PC-3 (cell line): ENCODE results near the gene FCSK. TPM values are rescaled to one million over a fixed set of nuclear protein-coding genes. Genes with fewer than 3 reads are reported as not detected.

Source experiments
- ATAC-seq: fragments of 200-7000 bp; cut with Tn5 transposase; 2 replicates; pipeline ENCODE4 v1.9.1; 2020; ENCODE audit warnings: mild to moderate bottlenecking, moderate library complexity
- BruUV-seq: library from RNA; stranded (reverse); fragments of 400-500 nt; replicated peaks from 2 replicates; lab custom pipeline; 2021; lab: Mats Ljungman, UMichigan
- CTCF ChIA-PET: fragments of 300-600 bp; sonication (Branson Sonifier 250); formaldehyde crosslinking; loops from one replicate; lab custom pipeline; 2022; ENCODE audit warnings: antibody characterized with exemption; lab: Charles Lee
- POLR2A ChIA-PET: fragments of 300-600 bp; sonication (Branson Sonifier 250); formaldehyde crosslinking; loops from one replicate; lab custom pipeline; 2022; ENCODE audit warnings: antibody characterized with exemption; ENCODE audit not compliant: unreplicated experiment; lab: Charles Lee
- DNase-seq: peaks from one replicate; pipeline ENCODE4 v3.0.0-alpha.2; 2015
- H2AFZ ChIP-seq: fragments of 300-600 bp; sonication (generic); 2 replicates; pipeline ENCODE4 v1.6.0; 2016; ENCODE audit warnings: antibody characterized with exemption, low read length
- H3F3A ChIP-seq: fragments of 300-600 bp; sonication (generic); one replicate; pipeline ENCODE4 v1.6.0; 2017; ENCODE audit warnings: antibody characterized with exemption, low read length, control low read depth, mild to moderate bottlenecking; ENCODE audit not compliant: unreplicated experiment
- H3K27ac ChIP-seq: fragments of 300-600 bp; sonication (generic); 2 replicates; pipeline ENCODE4 v1.5.1; 2016; ENCODE audit warnings: mild to moderate bottlenecking, low read length
- H3K27me3 ChIP-seq: fragments of 300-600 bp; sonication (generic); 2 replicates; pipeline ENCODE4 v1.6.1; 2016; ENCODE audit warnings: low read length, mixed read lengths
- H3K36me3 ChIP-seq: fragments of 300-600 bp; sonication (generic); 2 replicates; pipeline ENCODE4 v1.6.1; 2016; ENCODE audit warnings: low read depth, mixed run types, low read length, mixed read lengths
- H3K4me1 ChIP-seq: fragments of 300-600 bp; sonication (generic); 2 replicates; pipeline ENCODE4 v1.5.1; 2016; ENCODE audit warnings: low read length; ENCODE audit not compliant: insufficient read depth
- H3K4me2 ChIP-seq: fragments of 300-600 bp; sonication (generic); 2 replicates; pipeline ENCODE4 v1.6.0; 2016; ENCODE audit warnings: low read length
- H3K4me3 ChIP-seq: fragments of 300-600 bp; sonication (generic); 2 replicates; pipeline ENCODE4 v1.5.1; 2016; ENCODE audit warnings: mild to moderate bottlenecking, low read length, mixed read lengths
- H3K79me2 ChIP-seq: fragments of 300-600 bp; sonication (generic); 2 replicates; pipeline ENCODE4 v1.6.1; 2017; ENCODE audit warnings: low read length, mixed read lengths
- H3K9ac ChIP-seq: fragments of 300-600 bp; sonication (generic); 2 replicates; pipeline ENCODE4 v1.6.0; 2016; ENCODE audit warnings: mild to moderate bottlenecking, low read length
- H3K9me2 ChIP-seq: fragments of 300-600 bp; sonication (generic); replicated peaks from 2 replicates; pipeline ENCODE4 v1.6.1; 2016; ENCODE audit warnings: mixed run types, low read length, mixed read lengths
- H3K9me3 ChIP-seq: fragments of 300-600 bp; sonication (generic); 2 replicates; pipeline ENCODE4 v1.6.1; 2016; ENCODE audit warnings: low read length, mixed read lengths
- H4K20me1 ChIP-seq: fragments of 300-600 bp; sonication (generic); 2 replicates; pipeline ENCODE4 v1.6.1; 2016; ENCODE audit warnings: low read length, mixed read lengths
- CTCF ChIP-seq: fragments of 300-600 bp; sonication (generic); conservative IDR thresholded peaks from 2 replicates; pipeline ENCODE4 v1.5.1; 2017; ENCODE audit warnings: antibody characterized with exemption, low read depth, mild to moderate bottlenecking, low read length
- EZH2 ChIP-seq: fragments of 300-600 bp; sonication (generic); IDR thresholded peaks from one replicate; pipeline ENCODE4 v1.6.1; 2017; ENCODE audit warnings: antibody characterized with exemption, mild to moderate bottlenecking, low read length; ENCODE audit not compliant: unreplicated experiment
- EZH2phosphoT487 ChIP-seq: fragments of 300-600 bp; sonication (generic); IDR thresholded peaks from 2 replicates; pipeline ENCODE4 v1.6.1; 2018; ENCODE audit warnings: mild to moderate bottlenecking, antibody characterized with exemption, low read length, borderline replicate concordance
- intact Hi-C: fragments of 100-400 bp; cut with micrococcal nuclease; formaldehyde crosslinking; loops from 2 replicates; pipeline ENCODE4 v1.9.0; 2023
- total RNA-seq: library from RNA; depleted of rRNA; stranded (reverse); fragments of >200 nt; gene quantifications from 2 replicates; pipeline ENCODE4 v1.2.3, GENCODE V29; 2014

FCSK gene
- total RNA-seq, 1 experiment from 2014 or later, result 11.7 TPM

GRCh38 chr16:70496513-70496912 lies 42.1 kb downstream of the FCSK start:
- Histone ChIP-seq H3K4me2 (no peak overlapping the region), H2AFZ (no peak overlapping the region), H3K9me3 (no peaks in the 10 kb centered on the region), H3K27me3 (no peaks in the 10 kb centered on the region), H3K36me3 (peaks cover 4% of the 10 kb centered on the region; the same call in 1 of the 2 replicates), H3K4me1 (no peaks in the 10 kb centered on the region), H3K79me2 (no peaks in the 10 kb centered on the region), H3K9me2 (no peaks in the 10 kb centered on the region), H3K9ac (no peak overlapping the region), H4K20me1 (no peaks in the 10 kb centered on the region), H3F3A (no peaks in the 10 kb centered on the region), H3K4me3 (no peak overlapping the region), H3K27ac (no peak overlapping the region)
- BruUV-seq, result no TSS peak
- no peak for DNase-seq
- ATAC-seq, result no peak
- ChIA-PET POLR2A (no interaction called here), CTCF (no interaction called here)
- intact Hi-C loops, result no loop called here
- TF ChIP-seq EZH2, result no peak
- no peak for TF ChIP-seq CTCF
- no peak for TF ChIP-seq EZH2phosphoT487

- ChIA-PET CTCF (no interaction called here), POLR2A (no interaction called here)
- Histone ChIP-seq H3K9me2 (no peaks in the 10 kb centered on the region), H3K27me3 (no peaks in the 10 kb centered on the region), H2AFZ (no peak overlapping the region), H3K27ac (no peak overlapping the region), H3K9me3 (no peaks in the 10 kb centered on the region), H3K9ac (no peak overlapping the region), H3K4me1 (0 out of 2 replicates have a peak, but pooled peaks cover 13% of the 10 kb centered on the region), H3F3A (no peaks in the 10 kb centered on the region), H3K79me2 (no peaks in the 10 kb centered on the region), H3K4me2 (no peak overlapping the region), H4K20me1 (no peaks in the 10 kb centered on the region), H3K36me3 (peaks cover 7% of the 10 kb centered on the region; the same call in 1 of the 2 replicates), H3K4me3 (no peak overlapping the region)
- DNase-seq, result peak; percentile 44
- TSS peak; percentile 39 for BruUV-seq
- intact Hi-C loops, result loop anchor here (5.0 kb wide), 1 partner anchor 144 kb away; no protein-coding TSS in a partner anchor
- 0 out of 2 replicates have a peak, but pooled peaks have one; percentile 43 for ATAC-seq
- TF ChIP-seq CTCF (peak; percentile 55), EZH2phosphoT487 (no peak), EZH2 (no peak)
Measured at GRCh38 chr16:70508752-70509151, 54.4 kb downstream of the FCSK start.

- intact Hi-C loops, result no loop called here
- POLR2A ChIA-PET, result no interaction called here
- no peak for TF ChIP-seq EZH2
- TF ChIP-seq CTCF, result no peak
- TF ChIP-seq EZH2phosphoT487, result no peak
Measured at GRCh38 chr16:70510216-70510615, 55.8 kb downstream of the FCSK start.

More at GRCh38 chr16:70510216-70510615, 55.8 kb downstream of the FCSK start:
- 0 out of 2 replicates have a peak, but pooled peaks cover 13% of the 10 kb centered on the region for H3K4me1 ChIP-seq
- no peaks in the 10 kb centered on the region for H3K9me2 ChIP-seq
- DNase-seq (no peak), ATAC-seq (no peak)
- no peak overlapping the region for H3K9ac ChIP-seq
- no peaks in the 10 kb centered on the region for H4K20me1 ChIP-seq
- H3K9me3 ChIP-seq, result no peaks in the 10 kb centered on the region
- no TSS peak for BruUV-seq
- no peaks in the 10 kb centered on the region for H3F3A ChIP-seq
- H3K27me3 ChIP-seq, result no peaks in the 10 kb centered on the region
- H2AFZ ChIP-seq, result no peak overlapping the region
- no peak overlapping the region for H3K4me2 ChIP-seq
- H3K27ac ChIP-seq, result no peak overlapping the region
- H3K36me3 ChIP-seq, result peaks cover 7% of the 10 kb centered on the region; the same call in 1 of the 2 replicates
- H3K79me2 ChIP-seq, result no peaks in the 10 kb centered on the region
- CTCF ChIA-PET, result no interaction called here
- H3K4me3 ChIP-seq, result no peak overlapping the region
